Liver (tissue), 9 donors: ENCODE measurements around the gene UNC13D. TPM values are rescaled to one million over a fixed set of nuclear protein-coding genes. Genes with fewer than 3 reads are reported as not detected.

Source experiments
- DNase-seq: peaks from one replicate; pipeline ENCODE4 v3.0.0-alpha.2; 2017; ENCODE audit warnings: low spot score
- H3K27ac ChIP-seq, 2 donors: one replicate each; pipeline ENCODE4 v1.7.0; 2013; ENCODE audit warnings: inconsistent platforms in 2 of 2, low read length in 2 of 2, control low read depth in 1 of 2, low read depth in 1 of 2, mild to moderate bottlenecking in 1 of 2
- H3K27me3 ChIP-seq, 4 donors: one replicate each; pipeline versions ENCODE4 v1.6.1 to v1.7.0; 2013; ENCODE audit warnings: low read length in 3 of 4, inconsistent platforms in 1 of 4, mild to moderate bottlenecking in 1 of 4, moderate library complexity in 1 of 4; ENCODE audit not compliant: control insufficient read depth in 4 of 4, insufficient read depth in 4 of 4
- H3K36me3 ChIP-seq, 4 donors: one replicate each; pipeline versions ENCODE4 v1.6.1 to v1.7.0; 2013; ENCODE audit warnings: low read length in 3 of 4, mild to moderate bottlenecking in 3 of 4, low read depth in 1 of 4, moderate library complexity in 1 of 4; ENCODE audit not compliant: control insufficient read depth in 4 of 4, insufficient read depth in 3 of 4
- H3K4me1 ChIP-seq, 4 donors: one replicate each; pipeline versions ENCODE4 v1.6.1 to v1.7.0; 2013; ENCODE audit warnings: low read length in 3 of 4, mild to moderate bottlenecking in 3 of 4, moderate library complexity in 1 of 4; ENCODE audit not compliant: control insufficient read depth in 4 of 4, insufficient read depth in 4 of 4
- H3K4me3 ChIP-seq, 3 donors: one replicate each; pipeline versions ENCODE4 v1.6.1 to v1.7.0; 2013; ENCODE audit warnings: low read length in 3 of 3, control low read depth in 1 of 3, low read depth in 1 of 3, mild to moderate bottlenecking in 1 of 3
- H3K9ac ChIP-seq, 2 donors: one replicate each; pipeline ENCODE4 v1.7.0; 2013; ENCODE audit warnings: low read length in 2 of 2, mild to moderate bottlenecking in 2 of 2, moderate library complexity in 2 of 2, control low read depth in 1 of 2, low read depth in 1 of 2
- H3K9me3 ChIP-seq, 4 donors: one replicate each; pipeline versions ENCODE4 v1.6.1 to v1.7.0; 2013; ENCODE audit warnings: low read length in 3 of 4; ENCODE audit not compliant: control insufficient read depth in 4 of 4
- ATF3 ChIP-seq: IDR thresholded peaks from 2 replicates; pipeline ENCODE4 v1.6.1; 2016; ENCODE audit warnings: antibody characterized with exemption
- EGR1 ChIP-seq, 2 donors: IDR thresholded peaks; 2 replicates each; pipeline ENCODE4 v1.6.1; 2016 to 2018; ENCODE audit warnings: antibody characterized with exemption in 2 of 2, low read depth in 2 of 2
- FOXA1 ChIP-seq: IDR thresholded peaks from 2 replicates; pipeline ENCODE4 v1.6.1; 2016; ENCODE audit warnings: antibody characterized with exemption
- HNF4A ChIP-seq, 2 donors: conservative IDR thresholded peaks; 2 replicates each; pipeline ENCODE4 v1.6.1; 2016; ENCODE audit warnings: antibody characterized with exemption in 2 of 2, mild to moderate bottlenecking in 2 of 2
- HNF4G ChIP-seq: IDR thresholded peaks from 2 replicates; pipeline ENCODE4 v1.6.1; 2016; ENCODE audit warnings: antibody characterized with exemption
- MAX ChIP-seq: IDR thresholded peaks from 2 replicates; pipeline ENCODE4 v1.6.1; 2016; ENCODE audit warnings: antibody characterized with exemption
- RAD21 ChIP-seq, 2 donors: IDR thresholded peaks; 2 replicates each; pipeline ENCODE4 v1.6.1; 2016; ENCODE audit warnings: antibody characterized with exemption in 2 of 2, mild to moderate bottlenecking in 2 of 2
- REST ChIP-seq: IDR thresholded peaks from 2 replicates; pipeline ENCODE4 v1.6.1; 2016; ENCODE audit warnings: antibody characterized with exemption, mild to moderate bottlenecking
- TAF1 ChIP-seq: conservative IDR thresholded peaks from 2 replicates; pipeline ENCODE4 v1.6.1; 2016; ENCODE audit warnings: antibody characterized with exemption, mild to moderate bottlenecking
- YY1 ChIP-seq: IDR thresholded peaks from 2 replicates; pipeline ENCODE4 v1.6.1; 2016; ENCODE audit warnings: antibody characterized with exemption, mild to moderate bottlenecking
- ZBTB33 ChIP-seq: IDR thresholded peaks from 2 replicates; pipeline ENCODE4 v1.6.1; 2016; ENCODE audit warnings: antibody characterized with exemption
- WGBS: extraction: QIAGEN DNeasy Blood & Tissue Kit; methylation state at CpG from one replicate; pipeline ENCODE4 v1.1.7; 2013; 5-methylcytosine and 5-hydroxymethylcytosine counted together
- polyA plus RNA-seq, 2 donors: library from polyadenylated mRNA; stranded (reverse) in 1 of 2; unstranded in 1 of 2; fragments of 200-250 nt in 1 of 2; fragments of >200 nt in 1 of 2; fragmentation: Nextera tagmentation in 1 of 2; extraction: Ambion mirVana in 1 of 2; gene quantifications; one replicate each; pipeline versions ENCODE4 v1.2.1 to v1.2.3, GENCODE V29; 2013 to 2015
- total RNA-seq, 2 donors: library from RNA; depleted of rRNA; stranded (reverse); fragments of >200 nt; gene quantifications; one replicate each; pipeline ENCODE4 v1.2.3, GENCODE V29; 2014
- donor health status: healthy.
- donor health status: healthy.
- donor health status: healthy.
- donor health status: healthy.
- donor health status: healthy.

The UNC13D gene
- total and polyA plus RNA-seq, 4 donors = 2.1 to 22.9 (median 7.6) TPM

GRCh38 chr17:75826561-75827307 lies 17.5 kb downstream of the UNC13D start:
- no peak for TF ChIP-seq MAX
- TF ChIP-seq REST = no peak
- no peak for TF ChIP-seq ATF3
- no peak for TF ChIP-seq EGR1 (IDR thresholded peaks at IDR 0.05; ENCODE audit: low read depth in 2 of 2)
- peak overlapping the region; percentile 5 to 22 for H3K27ac ChIP-seq
- no peak for DNase-seq
- H3K9me3 ChIP-seq = no peaks in the 10 kb centered on the region
- H3K27me3 ChIP-seq = no peaks in the 10 kb centered on the region
- no peak overlapping the region for H3K9ac ChIP-seq
- H3K4me3 ChIP-seq = no peak overlapping the region
- H3K36me3 ChIP-seq = peaks cover 4 to 21% (median 6%) of the 10 kb centered on the region in 4 donors
- WGBS = 82% methylated on average over 14 of the region's 14 CpGs
- peaks cover 0 to 29% (median 15%) of the 10 kb centered on the region in 4 donors for H3K4me1 ChIP-seq

GRCh38 chr17:75825748-75826370 lies 18.3 kb downstream of the UNC13D start:
- DNase-seq = no peak
- peaks cover 4 to 22% (median 7%) of the 10 kb centered on the region in 4 donors for H3K36me3 ChIP-seq
- no peaks in the 10 kb centered on the region for H3K27me3 ChIP-seq
- H3K9ac ChIP-seq = no peak overlapping the region
- H3K9me3 ChIP-seq = no peaks in the 10 kb centered on the region
- no peak overlapping the region for H3K4me3 ChIP-seq
- H3K27ac ChIP-seq = no peak overlapping the region
- H3K4me1 ChIP-seq = peaks cover 0 to 29% (median 15%) of the 10 kb centered on the region in 4 donors
- TF ChIP-seq HNF4A (conservative IDR thresholded peaks at IDR 0.05) = no peak
- no peak for TF ChIP-seq TAF1
- no peak for TF ChIP-seq ATF3
- no peak for TF ChIP-seq ZBTB33
- no peak for TF ChIP-seq FOXA1
- TF ChIP-seq YY1 = no peak
- no peak for TF ChIP-seq EGR1 (IDR thresholded peaks at IDR 0.05; ENCODE audit: low read depth in 2 of 2)
- TF ChIP-seq RAD21 (IDR thresholded peaks at IDR 0.05) = no peak
- no peak for TF ChIP-seq HNF4G
- WGBS = 94% methylated on average over 12 of the region's 12 CpGs
